GM20000 (cell line): Measurements from ENCODE around the gene RBPJ.

Experiments
- DNase-seq: peaks from one replicate; pipeline ENCODE4 v3.0.0; 2012; ENCODE audit warnings: low spot score
- CTCF ChIP-seq: IDR thresholded peaks from 2 replicates; pipeline ENCODE4 v1.5.1; 2012; ENCODE audit warnings: mild to moderate bottlenecking, control low read depth; ENCODE audit errors: extremely low read depth, missing control alignments

RBPJ gene

DNA sequence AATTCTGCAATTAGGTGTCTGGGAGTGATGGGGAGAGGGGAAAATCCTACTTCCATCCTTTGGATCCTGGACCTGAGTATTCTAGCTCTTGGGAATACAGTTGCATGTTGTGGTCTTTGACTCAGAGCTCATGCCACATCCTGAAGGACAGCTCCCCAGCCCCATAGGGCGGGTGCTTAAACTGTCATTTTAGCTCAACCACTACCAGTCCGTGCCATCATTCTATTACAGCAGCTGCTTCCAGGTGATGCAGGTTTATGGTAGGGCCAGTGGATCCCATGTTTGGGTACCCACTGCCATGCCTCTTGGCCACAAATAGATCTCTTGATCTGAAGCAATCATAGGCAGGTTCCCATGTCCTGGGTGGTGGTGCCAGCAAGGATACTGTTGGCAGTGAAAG is 134.8 kb downstream of the RBPJ start:
- DNase-seq: no peak

GRCh38 chr4:26457412-26457811 is 136.6 kb downstream of the RBPJ start:
- no peak for DNase-seq
- no peak for TF ChIP-seq CTCF

More for the DNA sequence above, 134.8 kb downstream of the RBPJ start:
- no peak for TF ChIP-seq CTCF

DNA sequence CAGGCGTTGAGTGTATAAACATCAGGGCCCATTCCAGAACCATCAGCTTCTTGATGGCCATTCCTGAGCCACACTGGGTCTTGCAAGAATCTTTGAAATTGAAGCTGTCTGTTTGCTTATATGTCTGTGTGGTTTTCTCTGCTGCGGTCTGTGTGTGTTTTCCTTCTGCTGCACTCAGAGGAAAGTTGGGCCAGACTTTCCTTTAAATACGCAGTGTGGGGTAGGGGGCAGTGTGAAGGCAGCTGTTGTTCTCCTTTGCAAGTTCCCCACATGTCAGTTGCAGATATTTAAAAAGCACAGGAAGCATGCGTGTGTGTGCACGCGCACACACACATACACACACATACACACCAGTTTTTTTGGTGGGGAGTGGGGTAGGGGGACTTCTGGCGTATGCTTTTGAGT is 137.3 kb downstream of the RBPJ start:
- DNase-seq: no peak
- no peak for TF ChIP-seq CTCF

DNA sequence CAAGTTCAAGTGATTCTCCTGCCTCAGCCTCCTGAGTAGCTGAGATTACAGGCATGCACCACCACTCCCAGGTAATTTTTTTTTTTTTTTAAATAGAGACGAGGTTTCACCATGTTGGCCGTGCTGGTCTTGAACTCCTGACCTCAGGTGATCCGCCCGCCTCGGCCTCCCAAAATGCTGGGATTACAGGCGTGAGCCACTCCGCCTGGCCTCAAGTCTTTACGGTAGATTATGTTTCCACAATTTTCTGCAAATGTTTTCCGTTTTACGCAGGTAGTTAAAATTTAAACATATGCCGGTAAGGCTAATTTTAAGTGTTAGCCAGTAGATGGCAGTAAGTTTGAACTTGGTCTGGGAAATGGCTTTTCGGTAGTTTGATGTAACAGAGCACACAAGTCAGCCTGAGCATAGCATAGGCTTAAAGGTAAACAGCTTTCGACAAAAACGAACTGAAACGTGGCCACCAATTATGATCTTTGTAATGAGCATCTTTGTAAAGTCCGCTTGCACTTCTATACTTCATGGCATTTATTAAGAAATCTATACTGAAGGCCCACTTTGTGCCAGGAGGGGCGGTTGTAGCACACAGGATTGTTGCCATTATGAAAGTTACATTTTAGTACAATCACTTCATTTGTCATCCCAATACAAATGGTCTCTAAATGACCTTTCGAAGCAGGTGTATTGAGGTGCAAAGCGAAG is 138.4 kb downstream of the RBPJ start:
- peak; percentile 54 for DNase-seq
- peak; percentile 36 for TF ChIP-seq CTCF

DNA sequence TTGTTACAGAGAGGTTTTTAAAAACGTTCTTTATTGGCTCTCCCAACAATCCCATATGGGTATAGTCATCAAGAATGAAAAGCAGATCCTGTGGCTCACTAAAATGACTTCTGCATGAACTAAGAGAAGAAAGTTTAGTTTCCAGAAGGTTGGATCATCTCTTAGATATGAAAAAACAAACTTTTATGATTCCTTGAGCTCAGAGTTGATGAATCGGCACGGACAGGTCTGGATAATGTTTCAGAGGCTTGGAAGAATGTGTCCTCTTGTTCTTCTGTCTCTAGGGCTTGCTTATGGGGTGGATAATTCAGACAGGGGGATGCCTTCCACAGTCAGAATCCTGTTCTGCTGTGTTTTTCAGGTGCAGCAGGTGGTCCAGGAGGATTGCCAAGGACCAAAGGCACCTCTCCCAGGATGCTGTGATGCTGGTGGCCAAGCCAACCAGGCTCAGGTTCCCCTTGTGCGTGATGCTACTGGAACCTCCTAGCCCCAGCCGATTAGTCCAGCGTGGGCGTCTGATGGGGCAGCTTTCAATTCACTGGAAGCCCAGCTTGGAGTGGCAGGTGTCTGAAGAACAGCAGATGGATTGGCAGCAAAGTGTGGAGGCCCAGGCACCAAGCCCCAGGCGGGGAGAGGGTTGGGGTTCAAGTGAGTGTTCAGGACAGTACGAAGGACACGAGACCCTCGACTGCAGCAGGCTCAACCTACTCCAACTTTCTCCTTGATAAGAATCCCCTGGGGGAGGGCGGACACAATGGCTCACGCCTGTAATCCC is 139.1 kb downstream of the RBPJ start:
- no peak for TF ChIP-seq CTCF
- DNase-seq: no peak

DNA sequence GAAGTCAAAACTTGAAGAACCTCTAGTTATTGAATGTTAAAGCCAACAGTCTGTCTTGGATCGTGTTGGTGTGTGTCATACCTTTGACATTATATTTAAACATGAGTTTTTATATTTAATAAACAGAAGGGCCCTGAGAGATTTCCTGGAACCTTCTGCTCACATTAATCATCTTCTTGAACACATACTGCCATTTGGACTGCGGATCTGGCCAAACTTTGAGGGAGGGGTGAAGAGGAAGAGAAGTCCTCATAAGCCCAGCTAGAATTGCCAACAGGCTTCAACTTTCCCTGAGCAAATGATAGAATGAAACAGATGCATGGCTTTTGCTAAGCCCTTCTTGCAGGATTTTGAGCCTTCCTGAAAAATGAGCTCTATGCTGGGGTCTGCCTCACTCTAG is 142.1 kb downstream of the RBPJ start:
- no peak for TF ChIP-seq CTCF
- DNase-seq: no peak

- DNase-seq: no peak
- no peak for TF ChIP-seq CTCF
Measured at GRCh38 chr4:26463386-26463785, 142.6 kb downstream of the RBPJ start.
